ENCODE measurements around the gene SBK3.
A peak's percentile ranks its signal among the peaks of the same experiment; 100 is the strongest.
"Not testable (repeated sequence)": the region's sequence is repeated elsewhere in the genome, so short reads cannot be mapped to it uniquely, and the experiment has no call there.

The SBK3 gene

GRCh38 chr19:55519451-55520311 lies 25.7 kb downstream of the SBK3 start:
- no peak for DNase-seq (ENCODE audit: low read depth in 2 of 2)

- peak; percentile 86 to 90 for DNase-seq (ENCODE audit: low read depth in 2 of 2)
These were observed 28.3 kb downstream of the SBK3 start for GRCh38 chr19:55516878-55517620.

- no peak for DNase-seq (ENCODE audit: low read depth in 2 of 2)
These were observed 37.2 kb downstream of the SBK3 start for GRCh38 chr19:55508120-55508519.

GRCh38 chr19:55504981-55505380 lies 40.4 kb downstream of the SBK3 start:
- no peak for DNase-seq (ENCODE audit: low read depth in 2 of 2)

GRCh38 chr19:55504252-55504603 lies 41.1 kb downstream of the SBK3 start:
- no peak for DNase-seq (ENCODE audit: low read depth in 2 of 2)

GRCh38 chr19:55503502-55504251 lies 41.7 kb downstream of the SBK3 start:
- peak; percentile 89 to 92 for DNase-seq (ENCODE audit: low read depth in 2 of 2)

GRCh38 chr19:55503157-55503501 lies 42.2 kb downstream of the SBK3 start:
- DNase-seq (ENCODE audit: low read depth in 2 of 2) = no peak

GRCh38 chr19:55502197-55502952 lies 43.0 kb downstream of the SBK3 start:
- no peak for DNase-seq (ENCODE audit: low read depth in 2 of 2)

GRCh38 chr19:55500368-55500952 lies 44.9 kb downstream of the SBK3 start:
- DNase-seq (ENCODE audit: low read depth in 2 of 2) = no peak

- DNase-seq (ENCODE audit: low read depth in 2 of 2) = no peak
These were observed 47.0 kb downstream of the SBK3 start for GRCh38 chr19:55498246-55498840.

- no peak for DNase-seq (ENCODE audit: low read depth in 2 of 2)
These were observed 47.6 kb downstream of the SBK3 start for GRCh38 chr19:55497763-55498162.

GRCh38 chr19:55496820-55497219 lies 48.5 kb downstream of the SBK3 start:
- not testable (repeated sequence) for DNase-seq (ENCODE audit: low read depth in 2 of 2)

GRCh38 chr19:55495646-55496349 lies 49.5 kb downstream of the SBK3 start:
- DNase-seq (ENCODE audit: low read depth in 2 of 2) = no peak

GRCh38 chr19:55494172-55494761 lies 51.1 kb downstream of the SBK3 start:
- no peak for DNase-seq (ENCODE audit: low read depth in 2 of 2)

GRCh38 chr19:55493645-55494171 lies 51.6 kb downstream of the SBK3 start:
- DNase-seq (ENCODE audit: low read depth in 2 of 2) = no peak

GRCh38 chr19:55493052-55493644 lies 52.2 kb downstream of the SBK3 start:
- no peak for DNase-seq (ENCODE audit: low read depth in 2 of 2)

GRCh38 chr19:55492362-55492944 lies 52.9 kb downstream of the SBK3 start:
- no peak for DNase-seq (ENCODE audit: low read depth in 2 of 2)

GRCh38 chr19:55491546-55492360 lies 53.6 kb downstream of the SBK3 start:
- no peak for DNase-seq (ENCODE audit: low read depth in 2 of 2)
